HepG2 (cell line): ENCODE data around the gene SPRED2.

Source experiments
- CHD2 ChIP-seq: IDR thresholded peaks from 2 replicates; pipeline ENCODE4 v1.6.1; 2011; ENCODE audit warnings: low read depth, low read length, improper control_type of control experiment
- EEA1 ChIP-seq: sonication (generic); formaldehyde crosslinking; IDR thresholded peaks from 2 replicates; pipeline ENCODE4 v1.5.1; 2020; ENCODE audit warnings: mild to moderate bottlenecking, missing genetic modification reagents, borderline replicate concordance
- EZH2 ChIP-seq: conservative IDR thresholded peaks from 2 replicates; pipeline ENCODE4 v1.6.1; 2012; ENCODE audit warnings: mild to moderate bottlenecking, low read depth, low read length, moderate library complexity
- JUN ChIP-seq: sonication (generic); formaldehyde crosslinking; IDR thresholded peaks from 2 replicates; pipeline ENCODE4 v1.4.0; 2020; ENCODE audit warnings: mild to moderate bottlenecking, missing genetic modification reagents
- KLF12 ChIP-seq: sonication (generic); formaldehyde crosslinking; IDR thresholded peaks from 2 replicates; pipeline ENCODE4 v1.4.0; 2020; ENCODE audit warnings: missing genetic modification reagents, borderline replicate concordance
- MZF1 ChIP-seq: sonication (generic); formaldehyde crosslinking; IDR thresholded peaks from 2 replicates; pipeline ENCODE4 v1.8.1; 2023; ENCODE audit warnings: mild to moderate bottlenecking, missing genetic modification reagents, borderline replicate concordance
- NCOA2 ChIP-seq: sonication (generic); formaldehyde crosslinking; IDR thresholded peaks from 2 replicates; pipeline ENCODE4 v1.8.0; 2022; ENCODE audit warnings: inconsistent platforms
- PCBP1 ChIP-seq: fragments of 200-400 bp; formaldehyde crosslinking; IDR thresholded peaks from 2 replicates; pipeline ENCODE4 v1.6.1; 2017; ENCODE audit warnings: mild to moderate bottlenecking, low read depth, low read length, borderline replicate concordance
- TCF7 ChIP-seq: sonication (generic); IDR thresholded peaks from 2 replicates; pipeline ENCODE4 v1.6.1; 2016; ENCODE audit warnings: antibody characterized with exemption, low read depth
- ZNF788 ChIP-seq: sonication (generic); formaldehyde crosslinking; IDR thresholded peaks from 2 replicates; pipeline ENCODE4 v1.5.0; 2020; ENCODE audit warnings: mild to moderate bottlenecking, missing genetic modification reagents, borderline replicate concordance
- TF ChIP-seq, protein P1 (sequence below): sonication (generic); formaldehyde crosslinking; IDR thresholded peaks from 2 replicates; pipeline ENCODE4 v1.4.0; 2020; ENCODE audit warnings: mild to moderate bottlenecking, low read depth, missing genetic modification reagents
- TF ChIP-seq, protein P2 (sequence below): sonication (generic); formaldehyde crosslinking; IDR thresholded peaks from 2 replicates; pipeline ENCODE4 v1.5.0; 2020; ENCODE audit warnings: mild to moderate bottlenecking, missing genetic modification reagents, moderate library complexity

DNA sequence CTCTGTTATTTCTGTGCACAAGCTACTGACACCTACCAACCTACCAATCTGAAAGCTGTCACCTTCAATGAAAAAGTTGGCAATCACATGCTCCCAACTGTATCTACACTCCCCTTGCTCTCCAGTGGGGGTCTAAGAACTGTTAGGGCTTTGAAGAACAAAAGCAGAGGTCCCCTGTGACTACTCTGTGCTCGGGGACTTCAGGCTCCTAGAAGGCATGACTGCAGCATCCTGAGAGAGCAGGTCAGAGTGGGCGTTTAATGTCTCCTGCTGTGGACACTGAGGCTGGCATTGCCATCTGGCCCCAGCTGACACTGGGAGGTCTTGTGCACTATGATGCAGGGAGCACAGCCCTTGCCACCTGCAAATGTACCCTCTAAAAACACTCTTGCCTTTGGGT, 111.5 kb downstream of the SPRED2 start:
- TF ChIP-seq NCOA2 (CRISPR knock-in tag) (no peak), EZH2 (no peak), TCF7 (no peak), MZF1 (CRISPR knock-in tag) (no peak), CHD2 (no peak), JUN (no peak), KLF12 (CRISPR knock-in tag) (no peak), ZNF788 (CRISPR knock-in tag) (no peak), EEA1 (no peak), PCBP1 (no peak)
- TF ChIP-seq, protein P1, sequence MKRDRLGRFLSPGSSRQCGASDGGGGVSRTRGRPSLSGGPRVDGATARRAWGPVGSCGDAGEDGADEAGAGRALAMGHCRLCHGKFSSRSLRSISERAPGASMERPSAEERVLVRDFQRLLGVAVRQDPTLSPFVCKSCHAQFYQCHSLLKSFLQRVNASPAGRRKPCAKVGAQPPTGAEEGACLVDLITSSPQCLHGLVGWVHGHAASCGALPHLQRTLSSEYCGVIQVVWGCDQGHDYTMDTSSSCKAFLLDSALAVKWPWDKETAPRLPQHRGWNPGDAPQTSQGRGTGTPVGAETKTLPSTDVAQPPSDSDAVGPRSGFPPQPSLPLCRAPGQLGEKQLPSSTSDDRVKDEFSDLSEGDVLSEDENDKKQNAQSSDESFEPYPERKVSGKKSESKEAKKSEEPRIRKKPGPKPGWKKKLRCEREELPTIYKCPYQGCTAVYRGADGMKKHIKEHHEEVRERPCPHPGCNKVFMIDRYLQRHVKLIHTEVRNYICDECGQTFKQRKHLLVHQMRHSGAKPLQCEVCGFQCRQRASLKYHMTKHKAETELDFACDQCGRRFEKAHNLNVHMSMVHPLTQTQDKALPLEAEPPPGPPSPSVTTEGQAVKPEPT, result no peak
- TF ChIP-seq, protein P2, sequence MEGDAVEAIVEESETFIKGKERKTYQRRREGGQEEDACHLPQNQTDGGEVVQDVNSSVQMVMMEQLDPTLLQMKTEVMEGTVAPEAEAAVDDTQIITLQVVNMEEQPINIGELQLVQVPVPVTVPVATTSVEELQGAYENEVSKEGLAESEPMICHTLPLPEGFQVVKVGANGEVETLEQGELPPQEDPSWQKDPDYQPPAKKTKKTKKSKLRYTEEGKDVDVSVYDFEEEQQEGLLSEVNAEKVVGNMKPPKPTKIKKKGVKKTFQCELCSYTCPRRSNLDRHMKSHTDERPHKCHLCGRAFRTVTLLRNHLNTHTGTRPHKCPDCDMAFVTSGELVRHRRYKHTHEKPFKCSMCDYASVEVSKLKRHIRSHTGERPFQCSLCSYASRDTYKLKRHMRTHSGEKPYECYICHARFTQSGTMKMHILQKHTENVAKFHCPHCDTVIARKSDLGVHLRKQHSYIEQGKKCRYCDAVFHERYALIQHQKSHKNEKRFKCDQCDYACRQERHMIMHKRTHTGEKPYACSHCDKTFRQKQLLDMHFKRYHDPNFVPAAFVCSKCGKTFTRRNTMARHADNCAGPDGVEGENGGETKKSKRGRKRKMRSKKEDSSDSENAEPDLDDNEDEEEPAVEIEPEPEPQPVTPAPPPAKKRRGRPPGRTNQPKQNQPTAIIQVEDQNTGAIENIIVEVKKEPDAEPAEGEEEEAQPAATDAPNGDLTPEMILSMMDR (CRISPR knock-in tag), result no peak
